IMR-90 (cell line): ENCODE results near the gene PLXNC1.

Experiments used
- BHLHE40 ChIP-seq: fragments of 150-350 bp; IDR thresholded peaks from 2 replicates; pipeline ENCODE4 v1.6.1; 2016; ENCODE audit warnings: mild to moderate bottlenecking, low read depth, low read length
- CEBPB ChIP-seq: IDR thresholded peaks from 2 replicates; pipeline ENCODE4 v1.6.1; 2012; ENCODE audit warnings: low read depth, low read length, improper control_type of control experiment
- CTCF ChIP-seq: conservative IDR thresholded peaks from 2 replicates; pipeline ENCODE4 v1.5.1; 2012; ENCODE audit warnings: mild to moderate bottlenecking, low read depth, low read length, improper control_type of control experiment
- MAFK ChIP-seq: IDR thresholded peaks from 2 replicates; pipeline ENCODE4 v1.6.1; 2012; ENCODE audit warnings: low read depth, low read length, improper control_type of control experiment
- MXI1 ChIP-seq: IDR thresholded peaks from 2 replicates; pipeline ENCODE4 v1.6.1; 2012; ENCODE audit warnings: low read depth, mild to moderate bottlenecking, low read length, moderate library complexity, borderline replicate concordance
- POLR2A ChIP-seq: IDR thresholded peaks from 2 replicates; pipeline ENCODE4 v1.6.1; 2012; ENCODE audit warnings: mild to moderate bottlenecking, low read depth, low read length

- TF ChIP-seq POLR2A (no peak), CTCF (no peak), MXI1 (no peak), MAFK (no peak), CEBPB (no peak), BHLHE40 (no peak)
Observed at GRCh38 chr12:94261786-94262185, 113.4 kb downstream of the PLXNC1 start.
